GM12872 (cell line): ENCODE results near the gene MAPK8IP1.

Source experiments
- CTCF ChIP-seq: IDR thresholded peaks from 3 replicates; pipeline ENCODE4 v1.5.1; 2011; ENCODE audit warnings: low read depth, mild to moderate bottlenecking, low read length, moderate library complexity; ENCODE audit not compliant: insufficient read depth

Gene MAPK8IP1

GRCh38 chr11:45919806-45920530 is 34.5 kb downstream of the MAPK8IP1 start:
- no peak for TF ChIP-seq CTCF

GRCh38 chr11:45920531-45921477 is 35.4 kb downstream of the MAPK8IP1 start:
- TF ChIP-seq CTCF, result no peak

- TF ChIP-seq CTCF, result no peak
Observed at GRCh38 chr11:45921561-45922424, 36.3 kb downstream of the MAPK8IP1 start.

- no peak for TF ChIP-seq CTCF
Observed at GRCh38 chr11:45922425-45923082, 37.1 kb downstream of the MAPK8IP1 start, which contains the start of gene LARGE2. Gene LARGE2, plus strand, starts transcription at chr11:45922656. Its CDS starts 227 bp downstream, at chr11:45922883.

GRCh38 chr11:45924036-45924915 is 38.8 kb downstream of the MAPK8IP1 start:
- TF ChIP-seq CTCF, result no peak

- no peak for TF ChIP-seq CTCF
Observed at GRCh38 chr11:45924927-45925326, 39.5 kb downstream of the MAPK8IP1 start.
